HepG2 (cell line): ENCODE results near the gene GANC. TPM values are rescaled to one million over a fixed set of nuclear protein-coding genes. Genes with fewer than 3 reads are reported as not detected.
A peak's percentile ranks its signal among the peaks of the same experiment; 100 is the strongest.

ENCODE experiments used
- ARNTL ChIP-seq: sonication (generic); formaldehyde crosslinking; IDR thresholded peaks from 2 replicates; pipeline ENCODE4 v1.4.0; 2020; ENCODE audit warnings: mild to moderate bottlenecking, missing genetic modification reagents
- BRCA1 ChIP-seq: sonication (generic); formaldehyde crosslinking; IDR thresholded peaks from 2 replicates; pipeline ENCODE4 v1.4.0; 2020; ENCODE audit warnings: missing genetic modification reagents
- ERF ChIP-seq: IDR thresholded peaks from 2 replicates; pipeline ENCODE4 v1.6.1; 2018; ENCODE audit warnings: missing biosample characterization, missing genetic modification reagents
- FOXP1 ChIP-seq, 2 experiments: fragments of 450-650 bp in 1 of 2; IDR thresholded peaks; 2 replicates each; pipeline ENCODE4 v1.6.1; 2017 to 2018; ENCODE audit warnings: antibody characterized with exemption in 1 of 2
- IRX3 ChIP-seq: sonication (generic); formaldehyde crosslinking; IDR thresholded peaks from 2 replicates; pipeline ENCODE4 v1.8.1; 2023; ENCODE audit warnings: mild to moderate bottlenecking, low read depth, missing genetic modification reagents, borderline replicate concordance
- JUN ChIP-seq: sonication (generic); formaldehyde crosslinking; IDR thresholded peaks from 2 replicates; pipeline ENCODE4 v1.4.0; 2020; ENCODE audit warnings: mild to moderate bottlenecking, missing genetic modification reagents
- MIXL1 ChIP-seq: IDR thresholded peaks from 2 replicates; pipeline ENCODE4 v1.6.1; 2016
- MYNN ChIP-seq: sonication (generic); formaldehyde crosslinking; IDR thresholded peaks from 2 replicates; pipeline ENCODE4 v1.4.0; 2020; ENCODE audit warnings: mild to moderate bottlenecking, low read depth, missing genetic modification reagents
- NCOR1 ChIP-seq: fragments of 200-600 bp; sonication (generic); IDR thresholded peaks from 2 replicates; pipeline ENCODE4 v1.7.0; 2017; ENCODE audit warnings: antibody characterized with exemption, low read length, borderline replicate concordance
- RFXAP ChIP-seq: sonication (generic); formaldehyde crosslinking; IDR thresholded peaks from 2 replicates; pipeline ENCODE4 v1.4.0; 2020; ENCODE audit warnings: missing genetic modification reagents, borderline replicate concordance
- SP1 ChIP-seq, 2 experiments: fragments of 450-650 bp in 1 of 2; sonication (generic) in 1 of 2; formaldehyde crosslinking in 1 of 2; IDR thresholded peaks; 2 replicates each; pipeline versions ENCODE4 v1.4.0 to v1.6.1; 2016 to 2020; ENCODE audit warnings: missing genetic modification reagents in 1 of 2
- TBX3 ChIP-seq: fragments of 450-650 bp; IDR thresholded peaks from 2 replicates; pipeline ENCODE4 v1.6.1; 2017; ENCODE audit warnings: antibody characterized with exemption, mild to moderate bottlenecking, inconsistent platforms, borderline replicate concordance
- THRA ChIP-seq: sonication (generic); formaldehyde crosslinking; IDR thresholded peaks from 2 replicates; pipeline ENCODE4 v1.4.0; 2020; ENCODE audit warnings: missing genetic modification reagents, borderline replicate concordance
- XRCC5 ChIP-seq: fragments of 200-400 bp; formaldehyde crosslinking; optimal IDR thresholded peaks from 2 replicates; pipeline ENCODE3; 2017; ENCODE audit warnings: mild to moderate bottlenecking, low read length
- ZBTB7A ChIP-seq: sonication (generic); formaldehyde crosslinking; IDR thresholded peaks from 2 replicates; pipeline ENCODE4 v1.8.0; 2022; ENCODE audit warnings: mild to moderate bottlenecking, missing genetic modification reagents
- ZNF160 ChIP-seq: sonication (generic); formaldehyde crosslinking; IDR thresholded peaks from 2 replicates; pipeline ENCODE4 v1.8.0; 2022; ENCODE audit warnings: mild to moderate bottlenecking, inconsistent platforms, missing genetic modification reagents
- ZNF260 ChIP-seq: sonication (generic); formaldehyde crosslinking; IDR thresholded peaks from 2 replicates; pipeline ENCODE4 v1.4.0; 2020; ENCODE audit warnings: missing genetic modification reagents, low read depth, mild to moderate bottlenecking, borderline replicate concordance
- ZNF280D ChIP-seq: sonication (generic); formaldehyde crosslinking; IDR thresholded peaks from 2 replicates; pipeline ENCODE4 v1.5.1; 2020; ENCODE audit warnings: mild to moderate bottlenecking, missing genetic modification reagents
- ZNF30 ChIP-seq: sonication (generic); formaldehyde crosslinking; IDR thresholded peaks from 2 replicates; pipeline ENCODE4 v1.5.0; 2020; ENCODE audit warnings: mild to moderate bottlenecking, missing genetic modification reagents
- ZNF451 ChIP-seq: sonication (generic); formaldehyde crosslinking; IDR thresholded peaks from 2 replicates; pipeline ENCODE4 v1.5.0; 2020; ENCODE audit warnings: mild to moderate bottlenecking, missing genetic modification reagents
- ZNF530 ChIP-seq: sonication (generic); formaldehyde crosslinking; IDR thresholded peaks from 2 replicates; pipeline ENCODE4 v1.5.0; 2020; ENCODE audit warnings: low read depth, mild to moderate bottlenecking, missing genetic modification reagents
- ZNF556 ChIP-seq: sonication (generic); formaldehyde crosslinking; IDR thresholded peaks from 2 replicates; pipeline ENCODE4 v1.4.0; 2020; ENCODE audit warnings: mild to moderate bottlenecking, missing genetic modification reagents, borderline replicate concordance
- ZNF580 ChIP-seq: IDR thresholded peaks from 2 replicates; pipeline ENCODE4 v1.6.1; 2016; ENCODE audit warnings: low read depth, borderline replicate concordance
- ZNF788 ChIP-seq: sonication (generic); formaldehyde crosslinking; IDR thresholded peaks from 2 replicates; pipeline ENCODE4 v1.5.0; 2020; ENCODE audit warnings: mild to moderate bottlenecking, missing genetic modification reagents, borderline replicate concordance
- ZNF816 ChIP-seq: sonication (generic); formaldehyde crosslinking; IDR thresholded peaks from 2 replicates; pipeline ENCODE4 v1.8.0; 2022; ENCODE audit warnings: missing genetic modification reagents, mild to moderate bottlenecking, borderline replicate concordance
- polyA plus RNA-seq, 8 experiments: library from polyadenylated mRNA; depleted of rRNA in 3 of 8; stranded (reverse) in 7 of 8; unstranded in 1 of 8; fragments of >200 nt; fragmentation: Illumina TruSeq in 4 of 8; extraction: Trizol in 4 of 8; gene quantifications; 2 replicates each; pipeline versions ENCODE4 v1.2.1 to v1.2.3, GENCODE V29; 2011 to 2016; ENCODE audit warnings: low read depth in 4 of 8, missing spikeins in 1 of 8, mixed read lengths in 1 of 8; ENCODE audit not compliant: insufficient read depth in 1 of 8
- total RNA-seq, 5 experiments: library from RNA; depleted of rRNA; stranded (reverse); fragments of >200 nt; fragmentation: Illumina TruSeq; extraction: Trizol; gene quantifications; 2 replicates each; pipeline ENCODE4 v1.2.3, GENCODE V29; 2016; ENCODE audit warnings: low read depth in 1 of 5

The GANC gene
- total and polyA plus RNA-seq, 2 of the 13 experiments (the other 11 are each of a cell fraction or from before 2014, with no cell fraction given) = 17.0 to 21.0 TPM

- TF ChIP-seq ZNF556 (CRISPR knock-in tag) = peak; percentile 87; the same call in 1 of the 2 replicates
- TF ChIP-seq ZNF580 = peak; percentile 85; the same call in 1 of the 2 replicates
- TF ChIP-seq ZNF280D = peak; percentile 79; the same call in 1 of the 2 replicates
- peak; percentile 54; the same call in 1 of the 2 replicates for TF ChIP-seq ERF (CRISPR knock-in tag)
- peak; percentile 97 for TF ChIP-seq ARNTL (CRISPR knock-in tag)
- TF ChIP-seq ZNF816 (CRISPR knock-in tag) = peak; percentile 74; the same call in 1 of the 2 replicates
- peak; percentile 47; the same call in 1 of the 2 replicates for TF ChIP-seq IRX3 (CRISPR knock-in tag)
- TF ChIP-seq THRA (CRISPR knock-in tag) = peak; percentile 91; the same call in 1 of the 2 replicates
- TF ChIP-seq ZNF30 (CRISPR knock-in tag) = no peak
- no peak for TF ChIP-seq ZNF260 (CRISPR knock-in tag)
- TF ChIP-seq BRCA1 (CRISPR knock-in tag) = no peak
- TF ChIP-seq ZNF788 (CRISPR knock-in tag) = peak; percentile 82; the same call in 1 of the 2 replicates
- no peak for TF ChIP-seq SP1 (IDR thresholded peaks at IDR 0.05)
- TF ChIP-seq SP1 (CRISPR knock-in tag; IDR thresholded peaks at IDR 0.05) = 0 out of 2 replicates have a peak, but pooled peaks have one; percentile 36
- peak; percentile 93 for TF ChIP-seq ZBTB7A (CRISPR knock-in tag)
- TF ChIP-seq ZNF530 (CRISPR knock-in tag) = no peak
- TF ChIP-seq MIXL1 (CRISPR knock-in tag) = peak; percentile 81
- TF ChIP-seq XRCC5 = peak; percentile 89
- peak; percentile 57; the same call in 1 of the 2 replicates for TF ChIP-seq TBX3
- peak; percentile 96 for TF ChIP-seq NCOR1
- peak; percentile 96 for TF ChIP-seq JUN
- TF ChIP-seq ZNF160 (CRISPR knock-in tag) = 0 out of 2 replicates have a peak, but pooled peaks have one; percentile 59
- peak; percentile 78; the same call in 1 of the 2 replicates for TF ChIP-seq RFXAP
- TF ChIP-seq MYNN (CRISPR knock-in tag) = no peak
- TF ChIP-seq ZNF451 (CRISPR knock-in tag) = no peak
- TF ChIP-seq FOXP1 (IDR thresholded peaks at IDR 0.05) = no peak
- peak; percentile 30; the same call in 1 of the 2 replicates for TF ChIP-seq FOXP1 (CRISPR knock-in tag; IDR thresholded peaks at IDR 0.05)
These were observed 119.5 kb downstream of the GANC start (continued) for GRCh38 chr15:42392309-42393024.
